ENCODE results near the gene MAN1C1. TPM values are rescaled to one million over a fixed set of nuclear protein-coding genes. Genes with fewer than 3 reads are reported as not detected.

Gene MAN1C1
- total and polyA plus RNA-seq, 9 of the 15 experiments (the other 6 are each of a cell fraction or from before 2014, with no cell fraction given): 0.04 to 0.44 (median 0.10) TPM; not detected in 3

DNA sequence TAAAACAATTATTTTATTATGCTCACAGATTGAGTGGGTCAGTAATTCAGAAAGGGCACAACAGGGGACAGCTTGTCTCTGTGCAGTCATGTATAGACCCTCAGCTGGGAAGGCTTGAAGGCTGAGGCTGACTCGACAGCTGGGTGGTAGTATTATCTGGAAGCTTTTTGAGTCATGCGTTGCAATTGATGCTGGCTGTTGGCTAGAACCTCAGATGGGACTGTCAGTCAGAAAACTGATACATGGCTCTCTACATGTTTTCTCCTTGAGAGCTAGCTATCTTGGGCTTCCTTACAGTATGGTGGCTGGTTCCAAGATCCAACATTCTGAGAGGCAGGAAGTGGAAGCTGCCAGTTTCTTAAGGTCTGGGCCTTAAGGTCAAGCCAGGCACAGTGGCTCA is 121.9 kb downstream of the MAN1C1 start (continued):
- TF ChIP-seq ZMIZ1 (IDR thresholded peaks at IDR 0.05; ENCODE audit: low read depth in 2 of 2, low read length in 2 of 2) (no peak), CBX5 (IDR thresholded peaks at IDR 0.05; ENCODE audit: borderline replicate concordance, low read depth) (no peak)

GRCh38 chr1:25739341-25739740 is 122.8 kb downstream of the MAN1C1 start:
- FAIRE-seq (no peak), DNase-seq (ENCODE audit: extremely low read depth in 1 of 4, low spot score in 3 of 4) (no peak), ATAC-seq (no peak)
- Histone ChIP-seq H3K4me1 (replicated peaks in 1 of 2; ENCODE audit: control insufficient read depth in 2 of 2, insufficient read depth in 2 of 2, low read length in 2 of 2) (no peaks in the 10 kb centered on the region), H3K79me2 (ENCODE audit: control insufficient read depth, insufficient read depth, low read length) (no peaks in the 10 kb centered on the region), H3K36me3 (ENCODE audit: control insufficient read depth, insufficient read depth, low read length) (no peaks in the 10 kb centered on the region), H3K9me1 (ENCODE audit: control insufficient read depth, insufficient read depth, low read length) (peaks cover 3% of the 10 kb centered on the region), H3K4me3 (no peak overlapping the region), H2AFZ (ENCODE audit: low read depth, low read length) (no peak overlapping the region), H3K9ac (ENCODE audit: insufficient read depth in 1 of 2, low read depth in 2 of 2, low read length in 2 of 2) (no peak overlapping the region), H3K4me2 (ENCODE audit: insufficient read depth, low read length) (no peak overlapping the region), H3K27me3 (ENCODE audit: control insufficient read depth in 2 of 2, insufficient read depth in 2 of 2, low read length in 2 of 2) (peaks cover 57 to 88% of the 10 kb centered on the region in 2 experiments), H4K20me1 (replicated peaks; ENCODE audit: control insufficient read depth, insufficient read depth, low read length) (0 out of 2 replicates have a peak, but pooled peaks cover 10% of the 10 kb centered on the region), H3K9me3 (replicated peaks; ENCODE audit: control insufficient read depth, insufficient read depth, low read depth, low read length) (no peaks in the 10 kb centered on the region), H3K27ac (ENCODE audit: extremely low read depth, low read depth, low read length) (no peak overlapping the region)
- TF ChIP-seq HOMEZ (CRISPR knock-in tag; IDR thresholded peaks at IDR 0.05) (no peak), RHOXF2B (CRISPR knock-in tag; conservative IDR thresholded peaks at IDR 0.05) (no peak), U2AF1 (optimal IDR thresholded peaks at IDR 0.05; ENCODE audit: low read depth, low read length) (no peak), SRSF1 (IDR thresholded peaks at IDR 0.05; ENCODE audit: low read depth, low read length) (no peak)
- no TSS peak for BruUV-seq (replicated peaks)
- intact Hi-C loops (cut with micrococcal nuclease) (no loop called here), in situ Hi-C loops (cut with MboI) (no loop called here)
- ChIA-PET CTCF (ENCODE audit: low intra/inter-chr PET ratio) (no interaction called here), POLR2A (interaction anchor here (0.6 to 2.2 kb wide), 3 partner anchors 9 to 395 kb away, joined by 3 to 12 read pairs (median 3); no protein-coding TSS in a partner anchor)
- WGBS (ENCODE audit: insufficient coverage, low coverage, missing lambda C conversion rate): 0% methylated on average over 4 of the region's 4 CpGs
